Measurements from ENCODE around the gene DUSP19.
"Not testable (repeated sequence)": the region's sequence is repeated elsewhere in the genome, so short reads cannot be mapped to it uniquely, and the experiment has no call there.

Gene DUSP19

GRCh38 chr2:183047486-183048125 is 30.9 kb upstream of the DUSP19 start:
- H3K4me1 Mint-ChIP-seq (ENCODE audit: low read depth); H3K36me3 Mint-ChIP-seq; H3K4me3 Mint-ChIP-seq; H3K27ac Mint-ChIP-seq; H3K9me3 Mint-ChIP-seq (ENCODE audit: low read depth): not testable (repeated sequence)
- H3K27me3 Mint-ChIP-seq = peaks cover 35% of the 10 kb centered on the region

GRCh38 chr2:183049420-183049819 is 29.1 kb upstream of the DUSP19 start:
- H3K27ac Mint-ChIP-seq = no peak overlapping the region
- peaks cover 27% of the 10 kb centered on the region for H3K27me3 Mint-ChIP-seq
- peaks cover 2% of the 10 kb centered on the region for H3K36me3 Mint-ChIP-seq
- H3K4me3 Mint-ChIP-seq = no peak overlapping the region
- H3K9me3 Mint-ChIP-seq (ENCODE audit: low read depth) = no peaks in the 10 kb centered on the region
- H3K4me1 Mint-ChIP-seq (ENCODE audit: low read depth) = no peaks in the 10 kb centered on the region

- Mint-ChIP-seq H3K36me3 (no peaks in the 10 kb centered on the region), H3K4me3 (no peak overlapping the region), H3K27ac (no peak overlapping the region), H3K4me1 (ENCODE audit: low read depth) (no peaks in the 10 kb centered on the region), H3K9me3 (ENCODE audit: low read depth) (no peaks in the 10 kb centered on the region), H3K27me3 (peaks cover 11% of the 10 kb centered on the region)
These were observed 21.1 kb upstream of the DUSP19 start for GRCh38 chr2:183057333-183057985.

GRCh38 chr2:183059561-183059960 is 19.0 kb upstream of the DUSP19 start:
- Mint-ChIP-seq H3K9me3 (ENCODE audit: low read depth) (no peaks in the 10 kb centered on the region), H3K27me3 (peaks cover 13% of the 10 kb centered on the region), H3K4me3 (no peak overlapping the region), H3K36me3 (no peaks in the 10 kb centered on the region), H3K27ac (no peak overlapping the region), H3K4me1 (ENCODE audit: low read depth) (no peaks in the 10 kb centered on the region)

GRCh38 chr2:183060571-183061231 is 17.8 kb upstream of the DUSP19 start:
- Mint-ChIP-seq H3K4me1 (ENCODE audit: low read depth) (no peaks in the 10 kb centered on the region), H3K27me3 (peaks cover 13% of the 10 kb centered on the region), H3K9me3 (ENCODE audit: low read depth) (no peaks in the 10 kb centered on the region), H3K4me3 (no peak overlapping the region), H3K36me3 (no peaks in the 10 kb centered on the region), H3K27ac (no peak overlapping the region)

- no peaks in the 10 kb centered on the region for H3K9me3 Mint-ChIP-seq (ENCODE audit: low read depth)
- H3K4me1 Mint-ChIP-seq (ENCODE audit: low read depth) = no peaks in the 10 kb centered on the region
- no peaks in the 10 kb centered on the region for H3K36me3 Mint-ChIP-seq
- no peak overlapping the region for H3K27ac Mint-ChIP-seq
- H3K4me3 Mint-ChIP-seq = no peak overlapping the region
- H3K27me3 Mint-ChIP-seq = peaks cover 13% of the 10 kb centered on the region
These were observed 15.5 kb upstream of the DUSP19 start for GRCh38 chr2:183063083-183063482.

GRCh38 chr2:183068561-183068960 is 10.0 kb upstream of the DUSP19 start:
- Mint-ChIP-seq H3K4me1 (ENCODE audit: low read depth) (no peaks in the 10 kb centered on the region), H3K9me3 (ENCODE audit: low read depth) (no peaks in the 10 kb centered on the region), H3K36me3 (no peaks in the 10 kb centered on the region), H3K27ac (no peak overlapping the region), H3K27me3 (peaks cover 12% of the 10 kb centered on the region), H3K4me3 (no peak overlapping the region)

GRCh38 chr2:183069174-183069573 is 9.4 kb upstream of the DUSP19 start:
- Mint-ChIP-seq H3K27me3 (peaks cover 12% of the 10 kb centered on the region), H3K27ac (no peak overlapping the region), H3K9me3 (ENCODE audit: low read depth) (no peaks in the 10 kb centered on the region), H3K36me3 (no peaks in the 10 kb centered on the region), H3K4me3 (no peak overlapping the region), H3K4me1 (ENCODE audit: low read depth) (no peaks in the 10 kb centered on the region)

- H3K36me3 Mint-ChIP-seq = no peaks in the 10 kb centered on the region
- peaks cover 10% of the 10 kb centered on the region for H3K27me3 Mint-ChIP-seq
- no peaks in the 10 kb centered on the region for H3K4me1 Mint-ChIP-seq (ENCODE audit: low read depth)
- H3K9me3 Mint-ChIP-seq (ENCODE audit: low read depth) = no peaks in the 10 kb centered on the region
- no peak overlapping the region for H3K4me3 Mint-ChIP-seq
- H3K27ac Mint-ChIP-seq = no peak overlapping the region
These were observed 7.4 kb upstream of the DUSP19 start for GRCh38 chr2:183070942-183071844.

GRCh38 chr2:183072177-183072576 is 6.4 kb upstream of the DUSP19 start:
- Mint-ChIP-seq H3K9me3 (ENCODE audit: low read depth) (no peaks in the 10 kb centered on the region), H3K27ac (no peak overlapping the region), H3K36me3 (no peaks in the 10 kb centered on the region), H3K27me3 (peaks cover 10% of the 10 kb centered on the region), H3K4me3 (no peak overlapping the region), H3K4me1 (ENCODE audit: low read depth) (no peaks in the 10 kb centered on the region)

GRCh38 chr2:183078163-183078463 is 434 bp upstream of the DUSP19 start:
- Mint-ChIP-seq H3K4me1 (ENCODE audit: low read depth) (peaks cover 6% of the 10 kb centered on the region), H3K9me3 (ENCODE audit: low read depth) (no peaks in the 10 kb centered on the region), H3K27me3 (peaks cover 3% of the 10 kb centered on the region), H3K36me3 (no peaks in the 10 kb centered on the region), H3K4me3 (peak overlapping the region; percentile 92), H3K27ac (no peak overlapping the region)

- Mint-ChIP-seq H3K36me3 (no peaks in the 10 kb centered on the region), H3K9me3 (ENCODE audit: low read depth) (no peaks in the 10 kb centered on the region), H3K4me3 (peak overlapping the region; percentile 92), H3K4me1 (ENCODE audit: low read depth) (peaks cover 6% of the 10 kb centered on the region), H3K27me3 (peaks cover 3% of the 10 kb centered on the region), H3K27ac (no peak overlapping the region)
These were observed 710 bp downstream of the DUSP19 start for GRCh38 chr2:183079139-183079775.

- Mint-ChIP-seq H3K4me1 (ENCODE audit: low read depth) (peaks cover 6% of the 10 kb centered on the region), H3K27me3 (peaks cover 3% of the 10 kb centered on the region), H3K27ac (no peak overlapping the region), H3K4me3 (no peak overlapping the region), H3K36me3 (no peaks in the 10 kb centered on the region), H3K9me3 (ENCODE audit: low read depth) (no peaks in the 10 kb centered on the region)
These were observed 3.4 kb downstream of the DUSP19 start for GRCh38 chr2:183081911-183082310.

- H3K36me3 Mint-ChIP-seq = peaks cover 5% of the 10 kb centered on the region
- H3K4me3 Mint-ChIP-seq = no peak overlapping the region
- no peaks in the 10 kb centered on the region for H3K9me3 Mint-ChIP-seq (ENCODE audit: low read depth)
- no peaks in the 10 kb centered on the region for H3K4me1 Mint-ChIP-seq (ENCODE audit: low read depth)
- no peaks in the 10 kb centered on the region for H3K27me3 Mint-ChIP-seq
- H3K27ac Mint-ChIP-seq = no peak overlapping the region
These were observed 9.5 kb downstream of the DUSP19 start for GRCh38 chr2:183088061-183088460.
